Natural killer cell (primary cell): Measurements from ENCODE around the gene ATG3. TPM values are rescaled to one million over a fixed set of nuclear protein-coding genes. Genes with fewer than 3 reads are reported as not detected.

Experiments used
- ATAC-seq, 3 donors: fragments of 150-1000 bp in 2 of 3; fragments of 200-7000 bp in 1 of 3; cut with Tn5 transposase; 1 replicate in 1 of 3; 2 replicates in 2 of 3; pipeline ENCODE4 v1.10.0; 2021; ENCODE audit warnings: mild to moderate bottlenecking in 2 of 3, moderate library complexity in 2 of 3
- DNase-seq, 2 donors: peaks; one replicate each; pipeline versions ENCODE4 v3.0.0 to v3.0.0-alpha.2; 2013 to 2021; ENCODE audit warnings: mixed read lengths in 1 of 2
- H3K27ac ChIP-seq: one replicate; pipeline ENCODE4 v1.5.1; 2013; ENCODE audit warnings: mild to moderate bottlenecking, low read length
- H3K27me3 ChIP-seq: one replicate; pipeline ENCODE4 v1.6.1; 2013; ENCODE audit warnings: low read length; ENCODE audit not compliant: control insufficient read depth, insufficient read depth
- H3K36me3 ChIP-seq: one replicate; pipeline ENCODE4 v1.6.1; 2013; ENCODE audit warnings: low read length; ENCODE audit not compliant: control insufficient read depth, insufficient read depth
- H3K4me1 ChIP-seq: one replicate; pipeline ENCODE4 v1.6.1; 2013; ENCODE audit warnings: low read length; ENCODE audit not compliant: control insufficient read depth, insufficient read depth
- H3K4me3 ChIP-seq: one replicate; pipeline ENCODE4 v1.5.1; 2013; ENCODE audit warnings: low read length
- H3K9me3 ChIP-seq: one replicate; pipeline ENCODE4 v1.6.1; 2013; ENCODE audit warnings: low read length; ENCODE audit not compliant: control insufficient read depth, insufficient read depth
- H3K27ac Mint-ChIP-seq, 2 donors: one replicate each; pipeline ENCODE4 v1.8.0; 2022; ENCODE audit warnings: mild to moderate bottlenecking in 2 of 2, mixed read lengths in 2 of 2, moderate library complexity in 1 of 2
- H3K27me3 Mint-ChIP-seq, 2 donors: one replicate each; pipeline ENCODE4 v1.8.0; 2022; ENCODE audit warnings: low read depth in 2 of 2, mixed read lengths in 2 of 2
- H3K36me3 Mint-ChIP-seq: one replicate; pipeline ENCODE4 v1.8.0; 2022; ENCODE audit warnings: mixed read lengths
- H3K4me1 Mint-ChIP-seq, 2 donors: one replicate each; pipeline ENCODE4 v1.8.0; 2022; ENCODE audit warnings: mixed read lengths in 2 of 2
- H3K4me3 Mint-ChIP-seq: one replicate; pipeline ENCODE4 v1.8.0; 2022; ENCODE audit warnings: mild to moderate bottlenecking, moderate library complexity, mixed read lengths
- H3K9me3 Mint-ChIP-seq, 2 donors: one replicate each; pipeline ENCODE4 v1.8.0; 2022; ENCODE audit warnings: mixed read lengths in 2 of 2
- WGBS: methylation state at CpG from one replicate; pipeline ENCODE4 v1.1.7; 2013; ENCODE audit warnings: missing lambda C conversion rate; ENCODE audit not compliant: insufficient coverage; 5-methylcytosine and 5-hydroxymethylcytosine counted together
- intact Hi-C: fragments of 100-400 bp; cut with micrococcal nuclease; formaldehyde crosslinking; loops from one replicate; pipeline ENCODE4 v1.14.2; 2022
- total RNA-seq, 4 donors: library from RNA; stranded (reverse); fragments of 120-200 nt in 1 of 4; gene quantifications; one replicate each; pipeline versions ENCODE4 v1.2.3 to v1.2.4, GENCODE V29; 2013 to 2022
- TF ChIP-seq, protein P1 (sequence below): fragments of 200-600 bp; IDR thresholded peaks from one replicate; pipeline ENCODE4 v1.8.0; 2022; ENCODE audit warnings: antibody characterized with exemption

Gene ATG3
- total RNA-seq, 3 donors from 2014 or later (not counting 1 experiment from before 2014, with no cell fraction given), result 49.4 to 53.6 (median 52.0) TPM

DNA sequence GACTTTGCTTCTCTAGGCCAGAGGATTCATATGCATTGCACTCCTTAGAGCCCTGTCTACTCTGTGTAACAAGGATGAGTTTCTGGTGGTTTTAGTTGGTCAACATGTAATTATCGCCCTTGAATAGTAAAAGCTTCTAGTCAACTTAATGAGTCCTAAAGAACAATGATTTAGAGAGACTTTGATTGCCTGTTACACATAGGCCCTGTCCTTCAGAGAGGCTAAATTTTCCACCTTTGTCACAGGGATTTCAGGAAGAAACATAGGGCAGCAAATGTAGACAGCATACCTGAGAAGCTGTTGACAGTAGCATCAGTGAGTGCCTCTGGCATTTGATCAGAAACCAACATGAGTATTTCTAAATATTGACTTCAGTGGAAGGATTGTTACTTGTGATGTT lies 69.6 kb downstream of the ATG3 start:
- Mint-ChIP-seq H3K4me1 (no peaks in the 10 kb centered on the region), H3K27me3 (no peaks in the 10 kb centered on the region), H3K36me3 (no peaks in the 10 kb centered on the region), H3K27ac (no peak overlapping the region), H3K4me3 (no peak overlapping the region), H3K9me3 (peaks cover 0 to 3% of the 10 kb centered on the region in 2 donors)
- Histone ChIP-seq H3K36me3 (no peaks in the 10 kb centered on the region), H3K27ac (no peak overlapping the region), H3K27me3 (no peaks in the 10 kb centered on the region), H3K4me1 (no peaks in the 10 kb centered on the region), H3K4me3 (no peak overlapping the region), H3K9me3 (no peaks in the 10 kb centered on the region)
- WGBS, result 86% methylated on average over 1 of the region's 1 CpG
- intact Hi-C loops, result no loop called here
- ATAC-seq, result no peak
- TF ChIP-seq, protein P1, sequence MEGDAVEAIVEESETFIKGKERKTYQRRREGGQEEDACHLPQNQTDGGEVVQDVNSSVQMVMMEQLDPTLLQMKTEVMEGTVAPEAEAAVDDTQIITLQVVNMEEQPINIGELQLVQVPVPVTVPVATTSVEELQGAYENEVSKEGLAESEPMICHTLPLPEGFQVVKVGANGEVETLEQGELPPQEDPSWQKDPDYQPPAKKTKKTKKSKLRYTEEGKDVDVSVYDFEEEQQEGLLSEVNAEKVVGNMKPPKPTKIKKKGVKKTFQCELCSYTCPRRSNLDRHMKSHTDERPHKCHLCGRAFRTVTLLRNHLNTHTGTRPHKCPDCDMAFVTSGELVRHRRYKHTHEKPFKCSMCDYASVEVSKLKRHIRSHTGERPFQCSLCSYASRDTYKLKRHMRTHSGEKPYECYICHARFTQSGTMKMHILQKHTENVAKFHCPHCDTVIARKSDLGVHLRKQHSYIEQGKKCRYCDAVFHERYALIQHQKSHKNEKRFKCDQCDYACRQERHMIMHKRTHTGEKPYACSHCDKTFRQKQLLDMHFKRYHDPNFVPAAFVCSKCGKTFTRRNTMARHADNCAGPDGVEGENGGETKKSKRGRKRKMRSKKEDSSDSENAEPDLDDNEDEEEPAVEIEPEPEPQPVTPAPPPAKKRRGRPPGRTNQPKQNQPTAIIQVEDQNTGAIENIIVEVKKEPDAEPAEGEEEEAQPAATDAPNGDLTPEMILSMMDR, result no peak
- no peak for DNase-seq

DNA sequence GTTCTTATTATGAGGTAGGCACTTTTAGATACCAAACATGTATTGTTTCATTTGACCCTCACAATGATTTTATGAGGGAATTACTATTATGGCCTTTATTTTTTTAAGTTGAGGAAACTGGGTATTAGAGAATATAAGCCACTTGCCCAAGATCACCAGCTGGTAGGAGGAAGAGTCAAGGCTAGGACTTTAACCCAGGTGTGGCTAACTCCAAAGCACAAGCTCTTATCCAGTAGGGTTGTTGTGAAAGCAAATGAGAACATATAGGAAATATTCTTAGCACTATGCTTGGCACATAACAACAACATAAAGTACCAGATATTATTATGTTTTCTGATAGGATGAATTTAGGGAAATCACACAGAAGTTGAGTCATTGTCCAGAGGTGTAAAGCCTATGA lies 70.4 kb downstream of the ATG3 start:
- Mint-ChIP-seq H3K27me3 (no peaks in the 10 kb centered on the region), H3K27ac (no peak overlapping the region), H3K9me3 (peaks cover 0 to 3% of the 10 kb centered on the region in 2 donors), H3K4me3 (no peak overlapping the region), H3K36me3 (no peaks in the 10 kb centered on the region), H3K4me1 (no peaks in the 10 kb centered on the region)
- Histone ChIP-seq H3K4me3 (no peak overlapping the region), H3K27me3 (no peaks in the 10 kb centered on the region), H3K4me1 (no peaks in the 10 kb centered on the region), H3K27ac (no peak overlapping the region), H3K36me3 (no peaks in the 10 kb centered on the region), H3K9me3 (no peaks in the 10 kb centered on the region)
- DNase-seq (no peak), ATAC-seq (no peak)
- TF ChIP-seq, protein P1, result no peak
- intact Hi-C loops, result no loop called here

DNA sequence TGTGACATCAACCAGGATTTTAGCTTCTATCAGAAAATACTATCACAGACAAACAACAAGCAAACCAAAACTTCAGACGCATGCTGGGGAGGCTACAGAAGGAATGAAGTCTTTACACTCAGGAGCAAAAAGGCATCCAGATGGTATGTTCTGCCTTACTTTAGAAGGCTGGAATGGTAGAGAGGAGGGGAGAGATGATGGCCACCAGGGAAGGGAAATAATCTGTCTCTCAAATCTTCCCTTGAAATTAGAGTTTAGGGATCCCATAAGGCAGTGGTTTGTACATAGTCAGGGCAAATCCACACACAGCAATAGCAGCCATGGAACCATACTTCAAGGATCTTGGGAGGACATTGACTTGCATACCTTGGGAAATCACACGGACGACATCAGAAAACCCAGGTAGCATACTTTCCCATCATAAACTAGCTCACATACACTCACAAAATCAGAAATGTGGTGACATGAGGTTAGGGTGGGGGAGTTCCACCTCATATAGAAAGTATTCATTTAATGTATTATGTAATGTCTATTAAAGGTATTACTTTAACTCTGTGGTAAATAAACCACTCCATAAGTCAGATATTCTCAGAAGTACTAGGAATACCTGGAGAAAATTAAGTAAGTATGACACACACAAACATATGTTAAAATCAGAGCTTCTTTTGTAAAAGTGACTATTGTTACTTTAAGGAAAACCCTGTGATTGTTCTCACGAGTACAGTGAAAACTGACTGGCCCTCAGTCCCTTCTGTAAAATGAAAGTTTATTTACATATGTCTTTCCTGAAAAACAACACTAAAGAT lies 71.9 kb downstream of the ATG3 start:
- no peaks in the 10 kb centered on the region for H3K27me3 Mint-ChIP-seq
- Histone ChIP-seq H3K36me3 (no peaks in the 10 kb centered on the region), H3K4me3 (no peak overlapping the region), H3K4me1 (no peaks in the 10 kb centered on the region), H3K27ac (no peak overlapping the region), H3K27me3 (no peaks in the 10 kb centered on the region), H3K9me3 (no peaks in the 10 kb centered on the region)
- WGBS, result 70% methylated on average over 2 of the region's 4 CpGs
- ATAC-seq (no peak), DNase-seq (peak in 1 of 2 donors; percentile 43)
- H3K4me1 Mint-ChIP-seq, result no peaks in the 10 kb centered on the region
- no peak overlapping the region for H3K27ac Mint-ChIP-seq
- H3K4me3 Mint-ChIP-seq, result no peak overlapping the region
- H3K9me3 Mint-ChIP-seq, result peaks cover 0 to 3% of the 10 kb centered on the region in 2 donors
- TF ChIP-seq, protein P1, result no peak
- H3K36me3 Mint-ChIP-seq, result no peaks in the 10 kb centered on the region
- intact Hi-C loops, result no loop called here
